Heart left ventricle (tissue), 13 donors: ENCODE results near the gene SERPINI2.
"Not testable (repeated sequence)": the region's sequence is repeated elsewhere in the genome, so short reads cannot be mapped to it uniquely, and the experiment has no call there.

Source experiments
- CTCF ChIP-seq, 12 donors: fragments of 200-600 bp; sonication (generic) in 4 of 12; IDR thresholded peaks; one replicate each; pipeline versions ENCODE4 v1.5.0 to v1.8.0; 2018 to 2022; ENCODE audit warnings: antibody characterized with exemption in 12 of 12, mild to moderate bottlenecking in 5 of 12
- POLR2A ChIP-seq, 2 donors: fragments of 450-650 bp; IDR thresholded peaks; one replicate each; pipeline ENCODE4 v1.6.1; 2017; ENCODE audit warnings: antibody characterized with exemption in 2 of 2, mild to moderate bottlenecking in 2 of 2, moderate library complexity in 2 of 2
- donor health status: ischemic (EF 13 %, LVEDD 7.1; RV severe dilation, severe dysfunction).
- donor health status: DM: no; HTN: yes; CAD: no.
- donor health status: DM: no; HTN: no; CAD: no.
- donor health status: ischemic (EF 25% LVEDD 6.9; RV normal size, moderate dysfunction).
- donor health status: ischemic (EF 25% LVEDD 5.7; RV mildly dilated, moderate dysfunction).
- donor health status: ischemic (EF 35%, LVEDD 5.7; RV mildly dilated, moderate dysfunction).
- donor health status: nonischemic (EF 11% LVEDD 7.7; RV severe dilation, severe dysfunction).
- donor health status: DM: yes; HTN: yes; CAD: no.
- donor health status: PGD.
- donor health status: ischemic (EF 29% LVEDD 5.4; RV normal size, mild dysfunction).
- donor health status: nonischemic (EF 23%, LVEDD 6.1; RV moderate dilation, normal function).

- not testable (repeated sequence) for TF ChIP-seq CTCF, POLR2A (IDR thresholded peaks at IDR 0.05)
Observed at GRCh38 chr3:167422396-167422795, 51.4 kb downstream of the SERPINI2 start.
